HepG2 (cell line): ENCODE data around the gene GRM4. TPM values are rescaled to one million over a fixed set of nuclear protein-coding genes. Genes with fewer than 3 reads are reported as not detected.

Source experiments
- CAMTA2 ChIP-seq: sonication (generic); formaldehyde crosslinking; IDR thresholded peaks from 2 replicates; pipeline ENCODE4 v1.4.0; 2020; ENCODE audit warnings: mild to moderate bottlenecking, missing genetic modification reagents, borderline replicate concordance
- EEA1 ChIP-seq: sonication (generic); formaldehyde crosslinking; IDR thresholded peaks from 2 replicates; pipeline ENCODE4 v1.5.1; 2020; ENCODE audit warnings: mild to moderate bottlenecking, missing genetic modification reagents, borderline replicate concordance
- FOXO1 ChIP-seq: sonication (generic); formaldehyde crosslinking; IDR thresholded peaks from 2 replicates; pipeline ENCODE4 v1.4.0; 2020; ENCODE audit warnings: missing genetic modification reagents
- MIER2 ChIP-seq: IDR thresholded peaks from 2 replicates; pipeline ENCODE4 v1.6.1; 2016; ENCODE audit warnings: missing biosample characterization, missing genetic modification reagents
- NFRKB ChIP-seq: fragments of 450-650 bp; IDR thresholded peaks from 2 replicates; pipeline ENCODE4 v1.6.1; 2017
- NR0B2 ChIP-seq: sonication (generic); formaldehyde crosslinking; IDR thresholded peaks from 2 replicates; pipeline ENCODE4 v1.4.0; 2020; ENCODE audit warnings: mild to moderate bottlenecking, missing genetic modification reagents
- REXO4 ChIP-seq: sonication (generic); formaldehyde crosslinking; IDR thresholded peaks from 2 replicates; pipeline ENCODE4 v1.8.0; 2022; ENCODE audit warnings: missing genetic modification reagents, mild to moderate bottlenecking, borderline replicate concordance
- SP2 ChIP-seq: sonication (generic); formaldehyde crosslinking; IDR thresholded peaks from 2 replicates; pipeline ENCODE4 v1.5.1; 2020; ENCODE audit warnings: mild to moderate bottlenecking, missing genetic modification reagents
- SP4 ChIP-seq: sonication (generic); formaldehyde crosslinking; IDR thresholded peaks from 2 replicates; pipeline ENCODE4 v1.8.1; 2023; ENCODE audit warnings: mild to moderate bottlenecking, missing genetic modification reagents
- SP5 ChIP-seq: IDR thresholded peaks from 2 replicates; pipeline ENCODE4 v1.6.1; 2016; ENCODE audit warnings: low read depth, borderline replicate concordance
- THRA ChIP-seq: sonication (generic); formaldehyde crosslinking; IDR thresholded peaks from 2 replicates; pipeline ENCODE4 v1.4.0; 2020; ENCODE audit warnings: missing genetic modification reagents, borderline replicate concordance
- ZBED4 ChIP-seq: sonication (generic); formaldehyde crosslinking; IDR thresholded peaks from 2 replicates; pipeline ENCODE4 v1.4.0; 2020; ENCODE audit warnings: missing genetic modification reagents, borderline replicate concordance
- ZIK1 ChIP-seq: sonication (generic); formaldehyde crosslinking; IDR thresholded peaks from 2 replicates; pipeline ENCODE4 v1.5.0; 2020; ENCODE audit warnings: mild to moderate bottlenecking, low read depth, missing genetic modification reagents, borderline replicate concordance
- ZNF18 ChIP-seq: sonication (generic); formaldehyde crosslinking; IDR thresholded peaks from 2 replicates; pipeline ENCODE4 v1.8.0; 2022; ENCODE audit warnings: mild to moderate bottlenecking, missing genetic modification reagents; ENCODE audit not compliant: insufficient replicate concordance
- ZNF382 ChIP-seq: sonication (generic); formaldehyde crosslinking; IDR thresholded peaks from 2 replicates; pipeline ENCODE4 v1.5.0; 2020; ENCODE audit warnings: missing genetic modification reagents, mild to moderate bottlenecking, borderline replicate concordance
- ZNF546 ChIP-seq: sonication (generic); formaldehyde crosslinking; conservative IDR thresholded peaks from 2 replicates; pipeline ENCODE4 v1.8.1; 2023; ENCODE audit warnings: mild to moderate bottlenecking, missing genetic modification reagents
- ZNF557 ChIP-seq: sonication (generic); formaldehyde crosslinking; IDR thresholded peaks from 2 replicates; pipeline ENCODE4 v1.4.0; 2020; ENCODE audit warnings: missing genetic modification reagents
- ZNF614 ChIP-seq: IDR thresholded peaks from 2 replicates; pipeline ENCODE4 v1.6.1; 2018; ENCODE audit warnings: missing biosample characterization, missing genetic modification reagents, inconsistent platforms, borderline replicate concordance
- ZNF775 ChIP-seq: sonication (generic); formaldehyde crosslinking; IDR thresholded peaks from 2 replicates; pipeline ENCODE4 v1.4.0; 2020; ENCODE audit warnings: missing genetic modification reagents, mild to moderate bottlenecking, moderate library complexity, borderline replicate concordance
- ZNF777 ChIP-seq: sonication (generic); formaldehyde crosslinking; IDR thresholded peaks from 2 replicates; pipeline ENCODE4 v1.4.0; 2020; ENCODE audit warnings: missing genetic modification reagents
- ZNF891 ChIP-seq: sonication (generic); formaldehyde crosslinking; IDR thresholded peaks from 2 replicates; pipeline ENCODE4 v1.5.0; 2020; ENCODE audit warnings: mild to moderate bottlenecking, missing genetic modification reagents
- polyA plus RNA-seq, 8 experiments: library from polyadenylated mRNA; depleted of rRNA in 3 of 8; stranded (reverse) in 7 of 8; unstranded in 1 of 8; fragments of >200 nt; fragmentation: Illumina TruSeq in 4 of 8; extraction: Trizol in 4 of 8; gene quantifications; 2 replicates each; pipeline versions ENCODE4 v1.2.1 to v1.2.3, GENCODE V29; 2011 to 2016; ENCODE audit warnings: low read depth in 4 of 8, missing spikeins in 1 of 8, mixed read lengths in 1 of 8; ENCODE audit not compliant: insufficient read depth in 1 of 8
- total RNA-seq, 5 experiments: library from RNA; depleted of rRNA; stranded (reverse); fragments of >200 nt; fragmentation: Illumina TruSeq; extraction: Trizol; gene quantifications; 2 replicates each; pipeline ENCODE4 v1.2.3, GENCODE V29; 2016; ENCODE audit warnings: low read depth in 1 of 5
- TF ChIP-seq, protein P1 (sequence below): sonication (generic); formaldehyde crosslinking; IDR thresholded peaks from 2 replicates; pipeline ENCODE4 v1.5.1; 2020; ENCODE audit warnings: mild to moderate bottlenecking, moderate library complexity, missing genetic modification reagents

The GRM4 gene
- total and polyA plus RNA-seq, 2 of the 13 experiments (the other 11 are each of a cell fraction or from before 2014, with no cell fraction given): not detected

DNA sequence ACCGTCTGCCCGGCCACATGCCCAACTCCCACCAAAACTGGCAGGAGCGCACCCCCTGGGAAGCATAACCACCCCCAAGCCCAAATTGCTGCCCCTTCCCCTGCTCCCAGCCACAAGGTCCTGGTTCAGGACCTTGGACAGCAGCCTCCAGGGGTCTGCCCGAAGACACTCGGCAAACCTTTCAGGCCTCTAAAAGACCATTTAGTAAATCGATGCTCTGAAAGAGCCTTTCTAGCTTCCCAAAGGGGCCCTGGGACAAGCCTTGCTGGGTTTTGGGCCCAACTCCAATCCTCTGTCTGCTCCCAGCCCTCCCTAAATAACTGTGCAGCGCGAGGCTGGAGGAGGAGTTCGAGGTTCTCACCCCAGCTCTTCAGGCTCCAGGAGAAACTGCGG is 30.5 kb downstream of the GRM4 start (continued):
- TF ChIP-seq THRA (CRISPR knock-in tag) (peak; percentile 62; the same call in 1 of the 2 replicates), EEA1 (CRISPR knock-in tag) (no peak), ZBED4 (CRISPR knock-in tag) (peak; percentile 67; the same call in 1 of the 2 replicates), REXO4 (no peak), ZNF777 (peak; percentile 27; the same call in 1 of the 2 replicates), SP2 (CRISPR knock-in tag) (no peak), NFRKB (no peak), MIER2 (CRISPR knock-in tag) (peak; percentile 96), ZNF557 (CRISPR knock-in tag) (peak; percentile 90), SP4 (no peak), ZNF546 (CRISPR knock-in tag) (no peak), SP5 (CRISPR knock-in tag) (no peak), ZNF775 (CRISPR knock-in tag) (no peak), FOXO1 (CRISPR knock-in tag) (no peak), ZNF382 (CRISPR knock-in tag) (no peak), CAMTA2 (no peak), ZIK1 (CRISPR knock-in tag) (0 out of 2 replicates have a peak, but pooled peaks have one; percentile 31), NR0B2 (CRISPR knock-in tag) (no peak), ZNF614 (CRISPR knock-in tag) (no peak), ZNF891 (CRISPR knock-in tag) (0 out of 2 replicates have a peak, but pooled peaks have one; percentile 58), ZNF18 (CRISPR knock-in tag) (no peak)
- TF ChIP-seq, protein P1, sequence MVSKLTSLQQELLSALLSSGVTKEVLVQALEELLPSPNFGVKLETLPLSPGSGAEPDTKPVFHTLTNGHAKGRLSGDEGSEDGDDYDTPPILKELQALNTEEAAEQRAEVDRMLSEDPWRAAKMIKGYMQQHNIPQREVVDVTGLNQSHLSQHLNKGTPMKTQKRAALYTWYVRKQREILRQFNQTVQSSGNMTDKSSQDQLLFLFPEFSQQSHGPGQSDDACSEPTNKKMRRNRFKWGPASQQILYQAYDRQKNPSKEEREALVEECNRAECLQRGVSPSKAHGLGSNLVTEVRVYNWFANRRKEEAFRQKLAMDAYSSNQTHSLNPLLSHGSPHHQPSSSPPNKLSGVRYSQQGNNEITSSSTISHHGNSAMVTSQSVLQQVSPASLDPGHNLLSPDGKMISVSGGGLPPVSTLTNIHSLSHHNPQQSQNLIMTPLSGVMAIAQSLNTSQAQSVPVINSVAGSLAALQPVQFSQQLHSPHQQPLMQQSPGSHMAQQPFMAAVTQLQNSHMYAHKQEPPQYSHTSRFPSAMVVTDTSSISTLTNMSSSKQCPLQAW (CRISPR knock-in tag): peak; percentile 19; the same call in 1 of the 2 replicates
